Embryonic facial prominence (tissue), 1 donor: ENCODE measurements around the gene FRZB.
"Not testable (repeated sequence)": the region's sequence is repeated elsewhere in the genome, so short reads cannot be mapped to it uniquely, and the experiment has no call there.

ENCODE experiments used
- DNase-seq: peaks from one replicate; pipeline ENCODE4 v3.0.0-alpha.2; 2016; ENCODE audit errors: extremely low spot score

The FRZB gene

DNA sequence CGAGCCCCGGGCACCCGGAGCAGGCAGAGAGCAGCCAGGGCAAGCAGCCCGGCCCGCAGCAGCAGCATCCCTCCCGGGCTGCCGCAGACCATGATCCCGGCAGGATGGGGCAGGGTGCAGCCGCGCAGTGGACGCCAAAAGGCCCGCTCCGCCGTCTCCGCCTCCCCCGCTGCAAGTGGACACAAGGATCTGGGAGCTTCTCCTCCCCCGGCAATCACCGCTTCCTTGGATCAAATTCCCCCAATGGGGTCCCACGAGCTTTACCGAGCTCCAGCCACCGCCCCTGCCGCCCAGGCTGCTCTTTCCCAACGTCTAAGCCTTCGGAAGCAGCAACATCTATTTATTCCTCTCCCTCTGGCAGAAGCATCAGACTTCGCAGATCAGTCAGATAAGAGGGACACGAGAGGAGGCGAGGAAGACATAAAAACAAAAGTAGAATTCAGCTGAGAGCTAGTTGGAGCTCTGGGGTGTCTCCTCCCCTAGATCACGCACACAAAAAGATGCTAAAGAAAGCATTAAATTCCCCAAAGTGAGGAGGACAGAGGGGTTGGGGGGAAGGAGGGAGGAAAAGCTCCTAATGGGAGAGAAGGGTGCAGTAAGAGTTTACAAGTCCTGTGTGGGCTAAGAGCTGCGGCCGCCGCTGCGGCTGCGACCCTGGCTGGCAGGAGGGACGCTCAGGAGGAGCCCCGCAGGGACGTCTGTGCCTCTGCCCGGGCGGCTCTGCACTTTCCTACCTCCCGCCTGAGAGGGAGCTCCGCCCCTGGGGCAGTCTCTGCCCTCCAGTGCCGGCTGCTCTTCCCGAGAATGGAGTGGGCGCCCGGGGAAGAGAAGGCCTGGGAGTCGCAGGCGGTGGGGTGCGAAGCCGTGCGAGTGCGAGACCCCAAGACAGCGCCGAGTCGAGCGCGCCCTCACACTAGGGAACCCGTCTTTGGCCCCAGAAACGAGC lies at the start of gene FRZB:
TSS of gene FRZB (minus strand) at position 177 of the 946 bp plus-strand sequence. CDS start at position 92, 85 bp downstream.
- DNase-seq, result peak; percentile 67

DNA sequence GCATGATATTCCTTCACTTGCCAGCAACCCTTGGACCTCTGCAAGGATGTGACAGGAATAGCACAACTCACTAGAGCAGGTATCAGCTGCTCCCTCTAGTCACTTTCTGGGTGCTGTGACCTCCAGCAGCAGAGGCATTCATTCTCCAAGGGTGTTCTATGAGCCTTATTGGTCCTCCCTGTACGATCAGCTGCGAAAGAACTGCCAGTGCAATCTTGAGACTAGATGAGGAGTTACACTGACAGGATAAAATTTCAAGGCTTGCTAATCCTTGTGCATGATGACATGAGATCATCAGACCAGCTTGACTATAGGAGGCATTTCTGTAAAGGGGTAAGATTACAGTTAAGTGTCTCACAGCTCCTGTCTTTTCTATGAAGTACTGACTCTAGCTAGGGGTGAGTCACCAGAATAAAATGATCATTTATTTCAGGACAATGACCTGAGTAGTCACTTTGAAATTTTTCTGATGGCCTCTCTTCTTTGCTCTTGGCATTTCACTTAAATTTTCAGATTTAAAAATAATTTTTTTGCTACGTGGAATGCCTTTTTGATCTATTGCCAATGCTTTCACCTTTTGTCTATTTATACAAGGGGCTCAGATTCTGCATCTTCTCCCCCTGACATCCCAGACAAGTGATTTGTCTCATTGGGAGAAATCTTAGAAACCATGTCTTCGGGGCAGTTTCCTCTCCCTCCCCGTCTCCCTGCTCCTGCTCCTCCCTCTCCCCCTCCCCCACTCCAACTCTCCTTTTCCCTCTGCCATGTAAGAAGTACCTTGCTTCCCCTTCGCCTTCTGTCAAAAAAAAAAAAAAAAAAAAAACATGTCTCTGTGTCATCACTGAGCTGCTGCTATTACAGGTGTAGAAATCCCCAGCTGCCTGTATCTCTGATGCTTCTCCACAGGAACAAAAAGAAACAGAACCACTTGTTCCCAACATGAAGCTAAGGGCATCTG lies 49.2 kb upstream of the FRZB start:
- DNase-seq, result no peak

- DNase-seq, result no peak
Observed at GRCh38 chr2:182914852-182915251, 48.4 kb upstream of the FRZB start.

- no peak for DNase-seq
Observed at GRCh38 chr2:182913064-182913463, 46.6 kb upstream of the FRZB start.

DNA sequence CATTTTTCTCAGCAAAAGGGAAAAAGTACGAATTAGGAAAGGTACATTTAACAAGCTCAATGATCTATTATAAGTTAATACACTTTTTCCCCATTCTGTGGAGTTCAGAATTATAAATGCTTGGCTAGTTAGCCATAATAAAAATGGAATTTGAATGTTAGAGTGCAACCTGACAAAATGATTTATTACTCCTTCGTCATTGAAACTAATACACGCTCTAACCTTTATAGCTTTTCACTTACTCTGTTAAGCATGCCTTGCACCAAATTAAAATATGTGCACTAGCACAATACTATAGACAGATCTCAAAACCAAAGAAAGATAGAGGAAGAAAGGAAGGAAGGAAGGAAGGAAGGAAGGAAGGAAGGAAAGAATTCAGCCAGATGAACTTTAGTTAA lies 46.1 kb upstream of the FRZB start:
- no peak for DNase-seq

DNA sequence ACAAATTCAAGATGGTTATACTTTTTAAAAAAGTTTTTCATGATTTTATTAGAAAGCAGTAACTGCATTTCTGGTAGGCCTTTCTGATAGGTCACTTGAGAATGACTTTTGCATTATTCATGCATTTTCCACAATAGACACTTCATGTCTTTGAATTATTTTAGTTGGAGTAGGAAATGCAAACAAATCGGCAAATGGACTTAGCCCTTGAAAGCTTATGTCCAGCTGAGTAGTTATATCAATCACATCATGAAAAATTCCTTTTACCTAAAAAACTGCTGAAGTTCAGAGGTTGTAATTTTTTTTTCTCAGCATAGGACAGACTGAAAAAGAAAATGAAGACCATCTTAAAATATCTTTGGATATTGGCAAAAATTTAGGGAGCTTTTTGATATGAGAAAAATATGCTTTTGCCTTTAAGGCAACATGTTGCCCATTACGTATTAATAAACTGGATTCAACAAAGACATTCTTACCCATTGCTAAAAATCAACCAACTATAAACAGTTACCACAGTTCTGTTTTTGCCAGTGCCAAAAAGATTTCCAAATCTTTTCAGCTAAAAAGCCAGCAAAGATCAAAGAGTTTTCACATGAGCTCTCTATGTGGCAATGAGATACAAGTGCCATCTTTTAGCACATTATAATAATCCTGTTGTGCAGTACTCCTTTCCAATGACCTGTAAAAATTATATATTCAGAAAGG lies 45.5 kb upstream of the FRZB start:
- DNase-seq, result no peak

DNA sequence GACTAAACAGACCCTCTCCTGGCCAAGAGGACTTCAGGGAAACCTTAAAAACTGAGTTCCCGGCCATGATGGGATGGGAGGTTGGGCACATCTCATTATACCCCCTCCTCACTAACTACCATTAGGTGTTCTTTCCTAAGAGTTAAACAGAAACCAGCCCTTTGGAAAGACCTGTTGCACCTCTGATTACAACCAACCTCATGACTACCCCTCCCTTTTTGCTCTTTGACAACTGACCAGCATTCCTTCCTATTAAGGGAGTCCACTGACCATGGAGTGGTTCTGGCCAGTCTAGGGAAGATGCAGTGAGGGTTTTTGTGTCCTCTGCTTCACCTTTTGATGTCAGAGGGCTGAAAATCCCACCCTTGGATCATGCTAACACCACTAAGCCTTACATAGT lies 44.5 kb upstream of the FRZB start:
- DNase-seq, result no peak

DNA sequence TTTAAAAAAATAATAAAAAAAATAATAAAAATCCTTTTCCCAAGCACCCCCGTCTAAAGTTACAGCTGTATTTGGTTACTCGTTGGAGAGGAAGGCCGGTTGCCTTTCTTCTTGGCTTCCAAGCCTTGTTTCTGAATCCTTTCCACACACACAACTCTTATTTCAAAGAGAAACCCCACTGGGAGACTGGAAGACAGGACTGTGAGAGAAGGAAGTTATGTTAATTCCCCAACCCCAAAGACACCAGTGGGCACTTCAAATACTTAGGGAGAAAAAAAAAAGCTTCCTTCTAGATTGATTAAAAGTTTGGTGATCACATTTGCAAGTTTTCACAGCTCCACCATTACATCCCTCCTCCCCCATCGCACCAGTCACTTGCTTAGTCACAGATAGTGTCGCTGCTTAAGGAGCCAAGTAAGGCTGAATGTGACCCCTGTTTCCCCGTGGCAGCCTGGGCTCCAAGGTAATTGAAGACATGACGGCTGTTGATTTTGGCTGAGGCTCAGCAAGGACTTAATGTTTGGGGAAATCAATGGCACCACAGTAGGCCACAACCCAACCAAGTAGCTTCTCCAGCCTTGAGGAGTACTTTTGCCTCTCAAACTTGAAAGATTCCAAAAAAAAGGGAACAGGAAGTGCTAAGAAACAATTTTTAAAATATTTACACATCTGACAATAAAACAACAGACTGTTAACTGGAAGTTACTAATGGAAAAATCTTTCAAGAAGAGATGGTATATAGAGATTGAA lies 40.8 kb upstream of the FRZB start:
- no peak for DNase-seq

GRCh38 chr2:182906454-182906853 lies 40.0 kb upstream of the FRZB start:
- no peak for DNase-seq

GRCh38 chr2:182904844-182905243 lies 38.4 kb upstream of the FRZB start:
- DNase-seq, result no peak

DNA sequence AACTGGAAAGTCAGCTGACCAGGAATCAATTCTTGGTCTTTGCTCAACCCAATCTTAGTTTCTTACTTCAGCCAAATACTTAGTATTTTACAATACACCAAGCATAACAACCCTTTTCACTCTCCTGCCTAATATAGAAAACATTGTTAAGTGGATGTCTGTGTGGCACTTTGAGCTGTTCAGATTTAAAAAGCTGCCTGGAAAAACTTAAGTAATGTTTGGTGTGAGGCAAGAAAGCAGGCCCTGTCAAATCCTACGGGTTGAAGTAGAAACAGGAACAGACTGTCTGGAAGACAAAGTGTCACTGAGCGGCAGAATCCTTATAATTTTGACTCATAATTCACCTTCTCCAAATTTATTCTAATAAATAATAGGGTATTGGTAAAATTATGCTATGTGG lies 37.1 kb upstream of the FRZB start:
- DNase-seq, result no peak

DNA sequence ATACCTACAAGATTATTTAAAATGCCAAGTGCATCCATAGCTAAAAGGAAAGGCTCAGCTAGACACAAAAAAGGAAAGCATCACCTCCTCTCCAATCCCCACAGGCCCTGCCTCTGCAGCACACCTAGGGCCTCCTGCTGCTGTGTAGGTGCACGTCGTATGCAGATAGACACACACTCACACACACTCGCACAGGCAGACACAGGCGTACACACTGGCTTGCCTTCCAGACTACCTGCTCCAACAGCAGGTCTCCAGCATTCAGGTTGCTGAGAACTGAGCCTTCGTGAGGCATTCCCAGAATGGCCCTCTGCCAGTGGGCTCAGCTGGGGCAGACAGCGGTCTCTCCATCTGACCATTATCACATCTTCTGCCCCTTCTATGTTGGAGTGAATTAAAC lies 35.3 kb upstream of the FRZB start:
- DNase-seq, result no peak

- DNase-seq, result no peak
Observed at GRCh38 chr2:182898718-182899117, 32.3 kb upstream of the FRZB start.

DNA sequence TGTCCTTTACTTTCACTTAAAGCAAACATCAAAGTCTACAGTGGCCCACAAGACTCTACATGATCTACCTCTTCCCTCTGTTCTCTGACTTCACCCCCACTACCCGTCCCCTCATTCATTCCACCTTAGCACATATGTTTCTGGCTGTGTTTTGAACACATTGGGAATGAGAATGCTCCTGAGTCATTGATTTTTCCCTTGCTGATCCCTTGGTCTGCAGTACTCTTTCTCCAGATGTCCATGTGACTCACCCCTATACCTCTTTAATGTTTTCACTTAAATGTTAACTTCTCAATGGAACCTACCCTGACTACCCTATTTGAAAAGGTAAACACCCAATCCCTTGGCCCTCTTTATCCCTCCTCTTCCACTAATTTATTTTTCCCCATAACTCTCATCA lies 30.7 kb upstream of the FRZB start:
- DNase-seq, result no peak

DNA sequence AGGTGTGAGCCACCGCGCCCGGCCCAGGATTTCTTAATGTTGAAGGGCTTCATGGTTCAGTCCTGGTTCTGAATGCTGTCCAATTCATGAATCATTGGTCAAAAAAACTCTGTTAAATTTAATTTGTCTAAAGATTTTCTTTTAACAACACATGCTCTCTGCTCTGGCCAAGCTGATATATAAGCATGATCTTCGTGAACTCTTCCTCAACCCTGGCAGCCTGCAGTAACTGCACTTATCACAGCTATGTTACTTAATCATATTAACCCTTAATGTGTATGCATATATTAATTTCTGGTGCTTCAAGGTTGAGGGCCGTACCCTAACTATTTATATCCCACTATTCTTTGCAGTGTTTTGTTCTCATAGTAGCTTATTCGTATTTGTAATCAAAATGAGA lies 29.4 kb upstream of the FRZB start:
- DNase-seq, result no peak

- no peak for DNase-seq
Observed at GRCh38 chr2:182895169-182895568, 28.7 kb upstream of the FRZB start.

GRCh38 chr2:182894174-182894573 lies 27.7 kb upstream of the FRZB start:
- DNase-seq, result no peak

- no peak for DNase-seq
Observed at GRCh38 chr2:182893666-182894065, 27.2 kb upstream of the FRZB start.

DNA sequence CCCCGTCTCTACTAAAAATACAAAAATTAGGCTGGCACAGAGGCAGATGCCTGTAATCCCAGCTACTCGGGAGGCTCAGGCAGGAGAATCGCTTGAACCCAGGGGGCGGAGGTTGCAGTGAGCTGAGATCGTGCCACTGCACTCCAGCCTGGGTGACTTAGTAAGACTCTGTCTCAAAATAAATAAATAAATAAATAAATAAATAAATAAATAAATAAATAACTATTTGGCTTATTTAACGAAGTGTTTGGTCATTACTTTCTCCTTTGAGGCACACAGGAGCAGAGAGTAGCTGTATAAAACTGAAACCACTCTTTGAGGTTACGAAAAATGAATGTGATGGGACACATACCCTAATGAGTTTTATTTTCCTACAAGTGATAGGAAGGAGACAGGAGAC lies 26.6 kb upstream of the FRZB start:
- not testable (repeated sequence) for DNase-seq

DNA sequence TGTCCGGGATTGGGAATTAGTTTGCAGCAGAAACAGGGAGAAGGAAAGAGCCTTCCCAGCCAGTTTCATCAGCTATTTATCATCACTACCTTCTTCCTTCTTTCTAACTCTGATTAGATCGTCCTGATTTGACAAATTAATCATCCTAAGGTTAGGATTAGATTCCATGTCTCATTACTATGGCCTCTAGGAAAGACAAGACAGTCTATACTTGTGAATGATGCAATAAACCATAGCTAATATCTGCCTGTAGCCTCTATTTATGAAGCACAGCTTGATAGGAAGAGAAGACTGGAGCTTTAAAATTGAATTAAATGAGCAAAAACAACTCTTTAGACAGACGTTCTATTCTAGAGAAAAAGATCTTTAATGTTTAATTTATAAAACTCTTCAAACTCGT lies 25.2 kb upstream of the FRZB start:
- DNase-seq, result no peak

- no peak for DNase-seq
Observed at GRCh38 chr2:182890773-182891378, 24.4 kb upstream of the FRZB start.
